Peyer's patch (tissue), 4 donors: ENCODE data around the gene SYT7. TPM values are rescaled to one million over a fixed set of nuclear protein-coding genes. Genes with fewer than 3 reads are reported as not detected.

Experiments used
- DNase-seq, 3 donors: peaks; one replicate each; pipeline ENCODE4 v3.0.0-alpha.2; 2017 to 2019
- H3K27ac ChIP-seq, 4 donors: fragments of 200-600 bp; sonication (generic); one replicate each; pipeline ENCODE4 v1.5.1; 2016 to 2019
- H3K27me3 ChIP-seq, 2 donors: fragments of 200-600 bp; sonication (generic); one replicate each; pipeline ENCODE4 v1.5.1; 2019
- H3K36me3 ChIP-seq, 3 donors: fragments of 200-600 bp; sonication (generic); one replicate each; pipeline ENCODE4 v1.5.1; 2016 to 2019
- H3K4me1 ChIP-seq, 4 donors: fragments of 200-600 bp; sonication (generic); one replicate each; pipeline ENCODE4 v1.5.1; 2016 to 2019
- H3K4me3 ChIP-seq, 4 donors: fragments of 200-600 bp; sonication (generic); 1 replicate in 3 of 4; 2 replicates in 1 of 4; pipeline ENCODE4 v1.5.1; 2016 to 2019; ENCODE audit warnings: mild to moderate bottlenecking in 1 of 4
- H3K9me3 ChIP-seq, 4 donors: fragments of 200-600 bp; sonication (generic); one replicate each; pipeline ENCODE4 v1.5.1; 2016 to 2019; ENCODE audit warnings: mild to moderate bottlenecking in 1 of 4
- CTCF ChIP-seq, 6 experiments: fragments of 450-650 bp in 4 of 6; fragments of 200-600 bp in 2 of 6; sonication (generic) in 1 of 6; IDR thresholded peaks; one replicate each; pipeline ENCODE4 v1.5.1; 2017 to 2019; ENCODE audit warnings: antibody characterized with exemption in 6 of 6, mild to moderate bottlenecking in 3 of 6, moderate library complexity in 1 of 6
- POLR2A ChIP-seq, 2 donors: fragments of 450-650 bp; IDR thresholded peaks; one replicate each; pipeline ENCODE4 v1.5.1; 2017; ENCODE audit warnings: antibody characterized with exemption in 2 of 2, mild to moderate bottlenecking in 2 of 2, moderate library complexity in 2 of 2
- total RNA-seq, 4 donors: library from RNA; depleted of rRNA; stranded (reverse); fragments of >200 nt; gene quantifications; one replicate each; pipeline ENCODE4 v1.1.0, GENCODE V29; 2016

SYT7 gene
- total RNA-seq, 4 donors from 2014 or later, result 5.8 to 18.2 (median 12.2) TPM

- Histone ChIP-seq H3K4me1 (no peaks in the 10 kb centered on the region), H3K36me3 (no peaks in the 10 kb centered on the region), H3K4me3 (no peak overlapping the region), H3K27ac (no peak overlapping the region), H3K27me3 (no peaks in the 10 kb centered on the region), H3K9me3 (no peaks in the 10 kb centered on the region)
- TF ChIP-seq CTCF (IDR thresholded peaks at IDR 0.05) (no peak), POLR2A (IDR thresholded peaks at IDR 0.05) (no peak)
- no peak for DNase-seq
Measured at GRCh38 chr11:61502522-61502921, 78.4 kb downstream of the SYT7 start.

- Histone ChIP-seq H3K27ac (no peak overlapping the region), H3K4me1 (no peaks in the 10 kb centered on the region), H3K4me3 (no peak overlapping the region), H3K9me3 (no peaks in the 10 kb centered on the region), H3K36me3 (no peaks in the 10 kb centered on the region), H3K27me3 (no peaks in the 10 kb centered on the region)
- TF ChIP-seq CTCF (IDR thresholded peaks at IDR 0.05) (no peak), POLR2A (IDR thresholded peaks at IDR 0.05) (no peak)
- DNase-seq, result no peak
Measured at GRCh38 chr11:61499816-61500491, 80.9 kb downstream of the SYT7 start.

GRCh38 chr11:61498767-61499341 lies 82.0 kb downstream of the SYT7 start:
- no peak for DNase-seq
- Histone ChIP-seq H3K27ac (no peak overlapping the region), H3K4me1 (no peaks in the 10 kb centered on the region), H3K4me3 (no peak overlapping the region), H3K36me3 (no peaks in the 10 kb centered on the region), H3K27me3 (no peaks in the 10 kb centered on the region), H3K9me3 (no peaks in the 10 kb centered on the region)
- TF ChIP-seq CTCF (IDR thresholded peaks at IDR 0.05), result no peak
- TF ChIP-seq POLR2A (IDR thresholded peaks at IDR 0.05), result no peak

- H3K9me3 ChIP-seq, result no peaks in the 10 kb centered on the region
- TF ChIP-seq CTCF (IDR thresholded peaks at IDR 0.05) (no peak), POLR2A (IDR thresholded peaks at IDR 0.05) (no peak)
Measured at GRCh38 chr11:61497876-61498275, 83.0 kb downstream of the SYT7 start.

GRCh38 chr11:61497473-61497872 lies 83.4 kb downstream of the SYT7 start:
- Histone ChIP-seq H3K27me3 (no peaks in the 10 kb centered on the region), H3K4me3 (no peak overlapping the region), H3K9me3 (no peaks in the 10 kb centered on the region), H3K4me1 (no peaks in the 10 kb centered on the region), H3K36me3 (no peaks in the 10 kb centered on the region), H3K27ac (no peak overlapping the region)
- TF ChIP-seq POLR2A (IDR thresholded peaks at IDR 0.05) (no peak), CTCF (IDR thresholded peaks at IDR 0.05) (no peak)
- DNase-seq, result no peak

More at GRCh38 chr11:61497876-61498275, 83.0 kb downstream of the SYT7 start:
- Histone ChIP-seq H3K4me1 (no peaks in the 10 kb centered on the region), H3K27ac (no peak overlapping the region), H3K27me3 (no peaks in the 10 kb centered on the region), H3K36me3 (no peaks in the 10 kb centered on the region), H3K4me3 (no peak overlapping the region)
- DNase-seq, result no peak
